Endodermal cell (in vitro differentiated cells): ENCODE data around the gene CEP85. TPM values are rescaled to one million over a fixed set of nuclear protein-coding genes. Genes with fewer than 3 reads are reported as not detected.

Source experiments
- DNase-seq: peaks from one replicate; pipeline ENCODE4 v3.0.0-alpha.2; 2017
- H3K27ac ChIP-seq: 2 replicates; pipeline ENCODE4 v1.5.1; 2013; ENCODE audit warnings: mild to moderate bottlenecking, low read depth, low read length, moderate library complexity
- H3K27me3 ChIP-seq: 2 replicates; pipeline ENCODE4 v1.6.1; 2013; ENCODE audit warnings: mild to moderate bottlenecking, low read length, moderate library complexity; ENCODE audit not compliant: insufficient read depth, control insufficient read depth, poor library complexity, severe bottlenecking
- H3K36me3 ChIP-seq: 2 replicates; pipeline ENCODE4 v1.7.0; 2013; ENCODE audit warnings: mild to moderate bottlenecking, low read length, moderate library complexity; ENCODE audit not compliant: control insufficient read depth, insufficient read depth
- H3K4me1 ChIP-seq: one replicate; pipeline ENCODE4 v1.7.0; 2013; ENCODE audit warnings: low read length; ENCODE audit not compliant: control insufficient read depth, insufficient read depth
- H3K4me3 ChIP-seq: 2 replicates; pipeline ENCODE4 v1.5.1; 2013; ENCODE audit warnings: mild to moderate bottlenecking, low read length, moderate library complexity
- H3K9ac ChIP-seq: 2 replicates; pipeline ENCODE4 v1.6.1; 2013; ENCODE audit warnings: mild to moderate bottlenecking, low read length, moderate library complexity; ENCODE audit not compliant: poor library complexity, severe bottlenecking; ENCODE audit errors: extremely low read depth
- H3K9me3 ChIP-seq: 2 replicates; pipeline ENCODE4 v1.6.1; 2013; ENCODE audit warnings: mild to moderate bottlenecking, low read length, moderate library complexity; ENCODE audit not compliant: control insufficient read depth
- H3K27ac Mint-ChIP-seq: 2 replicates; pipeline ENCODE4 v1.8.0; 2020; ENCODE audit warnings: mixed read lengths
- H3K27me3 Mint-ChIP-seq: 2 replicates; pipeline ENCODE4 v1.8.0; 2021; ENCODE audit warnings: mild to moderate bottlenecking, mixed read lengths; ENCODE audit not compliant: insufficient read depth
- H3K36me3 Mint-ChIP-seq: 2 replicates; pipeline ENCODE4 v1.8.0; 2020; ENCODE audit warnings: low read depth, mixed read lengths
- H3K4me1 Mint-ChIP-seq: 2 replicates; pipeline ENCODE4 v1.8.0; 2020; ENCODE audit warnings: mixed read lengths
- H3K4me3 Mint-ChIP-seq: 2 replicates; pipeline ENCODE4 v1.8.0; 2020; ENCODE audit warnings: mild to moderate bottlenecking, moderate library complexity, mixed read lengths
- H3K9me3 Mint-ChIP-seq: 2 replicates; pipeline ENCODE4 v1.8.0; 2020; ENCODE audit warnings: mild to moderate bottlenecking, mixed read lengths
- WGBS, 2 experiments: methylation state at CpG; one replicate each; pipeline versions ENCODE4 v1.1.5 to v1.1.7; 2013; ENCODE audit warnings: missing lambda C conversion rate in 2 of 2, mixed read lengths in 1 of 2; ENCODE audit not compliant: insufficient coverage in 1 of 2, insufficient read length in 1 of 2; 5-methylcytosine and 5-hydroxymethylcytosine counted together
- total RNA-seq, 2 donors: library from RNA; stranded (reverse); fragmentation: NEBNext Ultra II Directional in 1 of 2; extraction: Animal tissue kit (Norgen Biotek cat#: 25700) in 1 of 2; gene quantifications; 2 replicates in 1 of 2; 3 replicates in 1 of 2; pipeline ENCODE4 v1.2.1, GENCODE V29; 2021
- TF ChIP-seq, protein P1 (sequence below): fragments of 200-600 bp; sonication (generic); conservative IDR thresholded peaks from 2 replicates; pipeline ENCODE4 v1.5.0; 2021; ENCODE audit warnings: antibody characterized with exemption, mild to moderate bottlenecking

CEP85 gene
- total RNA-seq, 2 donors from 2014 or later = 25.6 to 43.6 TPM

DNA sequence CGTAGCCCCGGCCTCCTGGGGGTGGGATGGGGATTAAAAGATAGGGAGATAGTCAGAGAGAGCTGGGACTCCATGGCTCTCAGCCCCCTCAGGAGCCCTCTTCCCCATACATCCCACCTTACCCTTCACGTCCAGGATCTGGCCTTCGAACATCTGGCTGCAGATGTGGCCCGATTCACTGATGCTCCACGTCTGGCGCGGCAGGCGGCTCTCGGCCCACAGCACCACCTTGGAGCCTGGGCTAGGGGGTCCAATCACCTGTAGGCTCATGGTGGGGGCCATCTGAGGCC lies 88.0 kb downstream of the CEP85 start:
- Histone ChIP-seq H3K27me3 (no peaks in the 10 kb centered on the region), H3K36me3 (no peaks in the 10 kb centered on the region), H3K27ac (no peak overlapping the region), H3K4me3 (no peak overlapping the region), H3K4me1 (no peaks in the 10 kb centered on the region), H3K9me3 (no peaks in the 10 kb centered on the region), H3K9ac (no peak overlapping the region)
- 83 to 86% methylated on average over 1 to 10 of the region's 10 CpGs for WGBS, 2 experiments
- DNase-seq = no peak
- Mint-ChIP-seq H3K36me3 (peaks cover 35% of the 10 kb centered on the region), H3K4me1 (peaks cover 23% of the 10 kb centered on the region), H3K9me3 (no peaks in the 10 kb centered on the region), H3K4me3 (no peak overlapping the region), H3K27me3 (no peaks in the 10 kb centered on the region), H3K27ac (no peak overlapping the region)
- TF ChIP-seq, protein P1, sequence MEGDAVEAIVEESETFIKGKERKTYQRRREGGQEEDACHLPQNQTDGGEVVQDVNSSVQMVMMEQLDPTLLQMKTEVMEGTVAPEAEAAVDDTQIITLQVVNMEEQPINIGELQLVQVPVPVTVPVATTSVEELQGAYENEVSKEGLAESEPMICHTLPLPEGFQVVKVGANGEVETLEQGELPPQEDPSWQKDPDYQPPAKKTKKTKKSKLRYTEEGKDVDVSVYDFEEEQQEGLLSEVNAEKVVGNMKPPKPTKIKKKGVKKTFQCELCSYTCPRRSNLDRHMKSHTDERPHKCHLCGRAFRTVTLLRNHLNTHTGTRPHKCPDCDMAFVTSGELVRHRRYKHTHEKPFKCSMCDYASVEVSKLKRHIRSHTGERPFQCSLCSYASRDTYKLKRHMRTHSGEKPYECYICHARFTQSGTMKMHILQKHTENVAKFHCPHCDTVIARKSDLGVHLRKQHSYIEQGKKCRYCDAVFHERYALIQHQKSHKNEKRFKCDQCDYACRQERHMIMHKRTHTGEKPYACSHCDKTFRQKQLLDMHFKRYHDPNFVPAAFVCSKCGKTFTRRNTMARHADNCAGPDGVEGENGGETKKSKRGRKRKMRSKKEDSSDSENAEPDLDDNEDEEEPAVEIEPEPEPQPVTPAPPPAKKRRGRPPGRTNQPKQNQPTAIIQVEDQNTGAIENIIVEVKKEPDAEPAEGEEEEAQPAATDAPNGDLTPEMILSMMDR = no peak

GRCh38 chr1:26323382-26323781 lies 89.4 kb downstream of the CEP85 start:
- H3K27me3 Mint-ChIP-seq = no peaks in the 10 kb centered on the region
- no peaks in the 10 kb centered on the region for H3K9me3 ChIP-seq
- H3K4me3 Mint-ChIP-seq = no peak overlapping the region
- peaks cover 11% of the 10 kb centered on the region for H3K4me1 Mint-ChIP-seq
- no peaks in the 10 kb centered on the region for H3K27me3 ChIP-seq
- no peaks in the 10 kb centered on the region for H3K36me3 ChIP-seq
- TF ChIP-seq, protein P1 = no peak
- H3K27ac Mint-ChIP-seq = no peak overlapping the region
- peaks cover 35% of the 10 kb centered on the region for H3K36me3 Mint-ChIP-seq
- WGBS, 2 experiments = 84 to 90% methylated on average over 2 of the region's 2 CpGs
- no peak overlapping the region for H3K9ac ChIP-seq
- no peaks in the 10 kb centered on the region for H3K4me1 ChIP-seq
- H3K4me3 ChIP-seq = no peak overlapping the region
- H3K27ac ChIP-seq = no peak overlapping the region
- H3K9me3 Mint-ChIP-seq = no peaks in the 10 kb centered on the region
- no peak for DNase-seq

- peaks cover 35% of the 10 kb centered on the region for H3K36me3 Mint-ChIP-seq
- no peak overlapping the region for H3K4me3 ChIP-seq
- WGBS, 2 experiments = 89 to 93% methylated on average over 2 to 3 of the region's 3 CpGs
- no peak for DNase-seq
- H3K9me3 Mint-ChIP-seq = no peaks in the 10 kb centered on the region
- H3K4me3 Mint-ChIP-seq = no peak overlapping the region
- H3K9me3 ChIP-seq = no peaks in the 10 kb centered on the region
- no peaks in the 10 kb centered on the region for H3K4me1 ChIP-seq
- H3K36me3 ChIP-seq = no peaks in the 10 kb centered on the region
- H3K27me3 Mint-ChIP-seq = no peaks in the 10 kb centered on the region
- TF ChIP-seq, protein P1 = no peak
- no peak overlapping the region for H3K27ac ChIP-seq
- H3K9ac ChIP-seq = no peak overlapping the region
- H3K27ac Mint-ChIP-seq = no peak overlapping the region
- peaks cover 11% of the 10 kb centered on the region for H3K4me1 Mint-ChIP-seq
- no peaks in the 10 kb centered on the region for H3K27me3 ChIP-seq
Observed at GRCh38 chr1:26324550-26324949, 90.5 kb downstream of the CEP85 start.
